Kidney tubule cell (primary cell): ENCODE results near the gene ZBTB4.
"Not testable (repeated sequence)": the region's sequence is repeated elsewhere in the genome, so short reads cannot be mapped to it uniquely, and the experiment has no call there.

Source experiments
- DNase-seq: peaks from one replicate; pipeline ENCODE4 v3.0.0-alpha.2; 2018; ENCODE audit warnings: low spot score

The ZBTB4 gene

DNA sequence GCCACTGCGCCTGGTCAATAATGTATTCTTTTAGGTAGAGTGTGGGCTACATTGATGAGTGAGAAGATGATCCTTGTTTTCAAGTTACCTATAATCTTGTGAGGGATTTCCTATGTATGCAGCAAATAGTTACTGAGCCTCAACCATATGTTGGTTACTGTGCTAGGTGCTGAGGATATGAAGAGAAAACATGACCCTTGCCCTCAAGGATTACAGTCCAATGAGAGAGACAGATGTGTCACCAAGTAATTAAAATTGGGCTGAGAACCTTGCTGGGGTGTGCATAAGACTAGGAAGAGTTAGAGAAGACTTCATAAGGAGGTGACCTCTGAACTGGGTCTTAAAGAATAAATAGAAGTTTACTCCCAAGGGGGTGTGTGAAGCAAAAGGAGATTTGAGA lies 12.2 kb upstream of the ZBTB4 start:
- DNase-seq, result no peak

GRCh38 chr17:7490144-7490543 lies 10.7 kb upstream of the ZBTB4 start:
- no peak for DNase-seq

DNA sequence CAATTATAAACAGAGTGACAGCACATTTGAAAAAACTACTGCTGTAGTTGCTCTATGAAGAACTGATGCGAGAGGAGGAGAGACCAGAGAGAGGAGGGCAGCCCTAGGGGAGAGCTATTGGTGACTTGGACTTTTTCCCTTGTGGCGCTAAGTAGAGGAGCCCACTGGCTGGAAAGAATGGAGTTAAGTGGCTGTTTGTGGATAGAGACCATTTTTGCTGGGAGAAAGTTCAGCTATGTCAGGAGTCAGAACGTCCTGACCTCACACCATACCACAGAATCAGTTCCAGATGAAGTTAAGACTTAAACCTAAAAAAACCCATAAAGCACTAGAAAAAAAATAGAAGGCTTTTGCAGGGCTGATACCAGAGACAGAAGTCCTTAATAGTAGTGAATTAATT lies 6.8 kb upstream of the ZBTB4 start:
- DNase-seq, result no peak

DNA sequence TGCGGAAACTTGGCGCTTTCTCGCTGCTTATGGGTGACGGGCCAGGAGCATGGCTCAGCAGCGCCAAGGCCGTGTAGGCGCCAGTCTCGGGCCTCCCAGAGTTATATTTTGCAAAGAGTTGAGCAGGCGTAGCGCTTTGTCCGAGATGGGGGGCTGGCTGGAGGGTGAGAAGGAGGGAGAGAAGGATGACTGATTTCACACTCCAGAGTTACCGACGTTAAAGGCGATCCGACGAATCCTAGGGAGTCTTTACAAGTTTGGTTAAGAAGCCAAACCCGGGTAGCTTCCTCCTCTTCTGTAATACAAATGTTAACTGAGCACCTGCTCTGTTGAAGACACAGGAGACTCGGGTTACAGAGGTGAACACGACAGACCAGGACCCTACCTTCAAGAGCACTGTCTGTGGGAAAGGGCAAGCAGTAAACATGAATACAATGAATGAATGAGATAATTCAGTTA lies 5.5 kb upstream of the ZBTB4 start:
- DNase-seq, result no peak

GRCh38 chr17:7484067-7484918 lies 4.9 kb upstream of the ZBTB4 start, which contains the start of gene POLR2A:
TSS of gene POLR2A (plus strand) at chr17:7484366.
- peak; percentile 99 for DNase-seq

- peak; percentile 93 for DNase-seq
These were observed 4.0 kb upstream of the ZBTB4 start for GRCh38 chr17:7483255-7484066.

GRCh38 chr17:7482742-7483088 lies 3.3 kb upstream of the ZBTB4 start:
- not testable (repeated sequence) for DNase-seq

- not testable (repeated sequence) for DNase-seq
These were observed 2.7 kb upstream of the ZBTB4 start for GRCh38 chr17:7481842-7482741.

DNA sequence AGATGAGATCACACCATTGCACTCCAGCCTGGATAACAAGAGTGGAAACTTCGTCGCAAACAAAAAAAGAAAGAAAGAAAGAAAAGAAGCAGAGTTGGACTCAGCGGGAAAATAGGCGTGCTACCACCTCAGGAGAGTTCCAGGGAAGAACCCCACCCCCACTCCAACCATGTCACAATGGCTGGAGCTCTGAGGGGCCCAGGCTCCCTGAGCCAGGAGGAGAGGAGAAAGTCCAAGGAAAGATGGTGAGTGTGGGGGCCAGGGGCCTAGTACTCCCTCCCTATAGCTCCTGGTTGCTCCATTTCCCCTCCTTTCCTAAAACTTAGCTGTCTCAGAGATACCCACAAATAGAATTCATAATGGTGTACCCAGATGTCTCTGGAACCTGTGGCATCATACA lies 1.8 kb upstream of the ZBTB4 start, which contains the start of gene SLC35G6:
SLC35G6 (plus strand) TSS at position 172 of the 400 bp plus-strand sequence; CDS start at position 243, 71 bp downstream.
- DNase-seq, result not testable (repeated sequence)

GRCh38 chr17:7480089-7480384 lies 606 bp upstream of the ZBTB4 start:
- DNase-seq, result no peak

DNA sequence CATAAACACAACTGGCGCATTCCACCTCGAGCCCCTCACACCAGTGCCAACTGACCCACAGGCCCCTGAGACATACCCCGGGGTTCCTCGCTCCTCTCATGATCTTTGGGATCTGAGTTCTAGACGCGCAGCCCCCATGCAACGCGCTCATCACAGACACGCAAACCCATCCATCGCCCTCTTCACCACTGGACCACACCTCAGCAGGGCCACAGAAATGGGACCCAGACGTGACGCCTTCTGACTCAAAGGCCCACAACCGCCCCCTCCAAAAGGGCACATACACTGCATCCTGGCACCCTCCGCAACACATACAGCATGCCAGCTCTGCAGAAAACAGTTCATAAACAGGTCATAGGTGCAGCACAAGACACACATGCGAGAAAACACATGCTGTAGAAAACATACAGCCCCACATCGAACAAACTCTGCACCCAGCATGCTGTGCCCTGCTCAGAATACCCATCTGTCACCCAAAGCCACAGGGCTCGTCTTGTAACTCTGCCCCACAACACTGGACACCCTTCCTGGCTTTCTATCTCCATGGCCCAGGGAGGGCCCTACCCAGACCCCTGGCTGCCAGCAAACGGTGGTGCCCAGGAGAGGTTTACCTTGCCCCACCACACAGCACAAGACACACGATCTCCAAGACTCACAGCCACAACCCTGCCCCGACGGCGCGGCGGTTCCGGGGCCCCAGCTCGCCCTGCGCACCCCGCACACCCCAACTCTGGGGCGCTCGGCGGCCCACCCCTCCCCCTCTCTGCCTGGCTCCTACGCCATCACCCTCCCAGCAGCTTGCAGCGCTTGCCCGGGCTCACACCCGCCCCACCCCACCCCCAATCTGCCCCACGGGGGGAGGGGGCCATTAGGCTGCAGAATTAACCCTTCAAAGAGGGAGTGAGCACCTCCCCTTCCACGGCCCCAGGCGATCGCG lies 887 bp downstream of the ZBTB4 start:
- peak; percentile 35 for DNase-seq

GRCh38 chr17:7477392-7478275 lies 1.8 kb downstream of the ZBTB4 start:
- peak; percentile 60 for DNase-seq

DNA sequence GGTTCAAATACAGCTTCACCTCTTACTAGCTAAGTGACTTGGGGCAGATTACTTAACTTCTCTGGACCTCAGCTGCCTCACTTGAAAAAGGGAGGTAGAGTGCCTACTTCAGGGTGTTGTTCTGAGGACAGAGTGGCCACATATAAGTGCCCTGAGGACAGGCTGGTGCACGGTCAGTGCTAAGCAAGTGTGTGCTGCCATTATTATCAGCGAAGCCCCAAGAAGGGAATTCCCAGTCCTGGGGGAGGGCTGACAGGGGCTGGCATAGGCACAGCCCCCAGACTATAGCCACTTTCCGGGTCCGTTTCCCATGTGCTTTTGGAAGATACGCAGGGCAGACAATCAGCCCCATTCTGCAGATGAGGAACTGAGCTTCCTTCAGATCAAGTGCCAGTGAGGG lies 2.5 kb downstream of the ZBTB4 start:
- no peak for DNase-seq

GRCh38 chr17:7476494-7476893 lies 2.9 kb downstream of the ZBTB4 start:
- peak; percentile 71 for DNase-seq

DNA sequence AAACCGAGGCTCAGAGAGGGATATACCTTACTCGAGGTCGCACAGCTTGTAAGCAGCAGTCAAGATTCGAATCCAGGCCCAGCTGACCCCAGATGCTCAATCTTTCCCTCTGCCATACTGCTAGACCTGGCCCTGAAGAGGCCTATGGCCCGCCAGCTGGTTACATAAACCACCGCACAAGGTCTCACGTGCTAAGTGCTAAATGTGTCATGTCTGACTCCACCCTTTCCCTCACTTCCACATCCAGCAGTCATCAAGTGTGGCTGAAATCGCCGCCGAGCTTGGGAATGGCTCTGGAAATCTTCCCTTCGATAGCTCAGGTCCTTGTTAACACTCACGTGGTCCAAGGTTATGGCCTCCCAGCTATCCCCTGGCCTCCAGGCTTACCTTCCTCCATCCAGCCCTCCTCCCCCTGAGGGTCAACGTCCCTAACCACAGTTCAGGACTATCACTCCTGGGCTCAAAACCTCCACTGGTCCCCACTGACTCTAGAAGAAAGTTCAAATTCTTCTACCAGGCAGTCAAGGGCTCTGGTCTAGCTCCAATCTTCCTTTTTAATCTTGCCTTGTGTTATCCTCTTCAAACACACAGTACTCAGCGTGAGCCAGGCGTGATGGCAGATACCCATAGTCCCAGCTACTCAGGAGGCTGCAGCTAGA lies 3.5 kb downstream of the ZBTB4 start:
- no peak for DNase-seq

DNA sequence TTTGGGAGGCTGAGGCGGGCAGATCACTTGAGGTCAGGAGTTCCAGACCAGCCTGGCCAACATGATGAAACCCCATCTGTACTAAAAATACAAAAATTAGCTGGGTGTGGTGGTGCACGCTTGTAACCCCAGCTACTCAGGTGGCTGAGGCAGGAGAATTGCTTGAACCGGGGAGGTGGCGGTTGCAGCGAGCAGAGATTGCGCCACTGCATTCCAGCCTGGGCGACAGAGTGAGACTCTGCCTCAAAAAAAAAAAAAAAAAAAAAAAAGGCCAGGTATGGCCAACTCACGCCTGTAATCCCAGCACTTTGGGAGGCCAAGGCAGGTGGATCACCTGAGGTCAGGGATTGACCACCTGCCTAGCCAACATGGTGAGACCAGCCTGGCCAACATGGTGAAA lies 4.7 kb downstream of the ZBTB4 start:
- DNase-seq, result not testable (repeated sequence)

GRCh38 chr17:7471729-7472128 lies 7.7 kb downstream of the ZBTB4 start:
- no peak for DNase-seq

DNA sequence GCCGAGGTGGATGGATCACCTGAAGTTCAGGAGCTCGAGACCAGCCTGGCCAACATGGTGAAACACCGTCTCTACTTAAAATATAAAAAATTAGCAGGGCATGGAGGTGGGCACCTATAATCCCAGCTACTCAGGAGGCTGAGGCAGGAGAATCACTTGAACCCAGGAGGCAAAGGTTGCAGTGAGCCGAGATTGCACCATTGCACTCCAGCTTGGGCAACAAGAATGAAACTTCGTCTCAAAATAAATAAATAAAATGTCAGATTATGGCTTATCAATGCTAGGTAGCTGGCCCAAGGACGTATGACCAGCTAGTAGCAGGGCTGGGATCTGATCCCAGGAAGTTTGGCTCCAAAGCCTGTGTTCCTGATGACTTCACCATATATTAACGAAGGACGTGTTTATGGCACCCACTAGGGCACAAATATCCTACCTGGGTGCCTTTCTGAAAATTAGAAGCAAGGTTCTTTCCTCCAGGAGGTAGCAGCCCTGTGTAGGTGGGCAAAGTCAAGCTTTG lies 8.9 kb downstream of the ZBTB4 start:
- not testable (repeated sequence) for DNase-seq

DNA sequence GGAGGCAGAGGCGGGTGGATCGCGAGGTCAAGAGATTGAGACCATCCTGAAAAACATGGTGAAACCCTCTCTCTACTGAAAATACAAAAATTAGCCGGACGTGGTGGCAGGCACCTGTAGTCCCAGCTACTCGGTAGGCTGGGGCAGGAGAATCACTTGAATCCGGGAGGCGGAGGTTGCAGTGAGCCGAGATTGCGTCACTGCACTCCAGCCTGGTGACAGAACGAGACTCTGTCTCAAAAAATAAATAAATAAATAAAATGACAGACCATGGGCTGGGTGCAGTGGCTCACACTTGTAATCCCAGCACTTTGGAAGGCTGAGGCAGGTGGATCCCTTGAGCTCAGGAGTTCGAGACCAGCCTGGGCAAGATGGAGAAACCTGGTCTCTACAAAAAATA lies 9.6 kb downstream of the ZBTB4 start:
- DNase-seq, result not testable (repeated sequence)
